Stromal cell of bone marrow (primary cell): ENCODE results near the gene SMIM32.
A peak's percentile ranks its signal among the peaks of the same experiment; 100 is the strongest.

ENCODE experiments used
- DNase-seq: peaks from one replicate; pipeline ENCODE4 v3.0.0-alpha.2; 2012; ENCODE audit warnings: low read depth

SMIM32 gene

DNA sequence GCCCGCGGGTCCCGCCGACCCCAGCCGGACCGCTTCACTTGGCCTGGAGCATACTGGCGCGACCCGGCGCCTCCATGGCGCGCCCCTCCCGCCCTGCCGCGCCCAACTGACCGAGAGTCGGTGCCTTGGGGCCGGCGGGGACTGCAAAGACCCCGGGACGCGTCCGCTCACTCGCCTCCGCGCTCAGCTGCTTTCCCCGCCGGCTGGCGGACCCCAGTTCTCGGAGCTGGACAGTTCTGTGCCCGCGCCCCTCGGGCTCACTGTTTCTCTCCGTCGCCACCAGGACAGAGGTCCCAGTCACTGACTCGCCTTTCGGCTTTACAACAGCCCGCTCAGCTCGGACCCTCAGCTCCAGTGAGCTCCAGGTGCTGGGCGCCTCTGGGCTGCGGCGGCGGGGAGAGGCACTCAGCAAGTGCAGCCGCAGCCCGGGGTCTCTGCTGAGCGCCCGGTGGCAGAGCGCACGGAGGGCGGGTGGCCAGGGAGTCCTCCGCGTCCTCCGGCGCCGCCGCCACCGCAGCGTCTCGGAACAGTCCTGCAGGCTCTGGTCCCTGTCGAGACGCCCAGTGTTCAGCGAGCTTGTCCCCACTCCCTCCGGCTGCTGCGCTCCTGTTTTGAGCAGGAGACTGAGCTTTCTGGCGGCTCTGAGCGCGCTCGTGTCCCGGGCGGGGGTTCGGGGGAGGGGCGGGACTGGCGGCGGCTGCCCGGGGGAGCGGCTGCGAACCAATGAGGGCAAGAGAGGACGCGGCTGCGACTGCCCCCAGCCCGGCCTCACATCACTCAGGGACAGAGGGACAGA lies at the start of gene SMIM32:
Gene SMIM32 (minus strand): TSS at position 637 of the 796 bp plus-strand sequence. CDS start 638 bp downstream, outside the sequence.
- no peak for DNase-seq

DNA sequence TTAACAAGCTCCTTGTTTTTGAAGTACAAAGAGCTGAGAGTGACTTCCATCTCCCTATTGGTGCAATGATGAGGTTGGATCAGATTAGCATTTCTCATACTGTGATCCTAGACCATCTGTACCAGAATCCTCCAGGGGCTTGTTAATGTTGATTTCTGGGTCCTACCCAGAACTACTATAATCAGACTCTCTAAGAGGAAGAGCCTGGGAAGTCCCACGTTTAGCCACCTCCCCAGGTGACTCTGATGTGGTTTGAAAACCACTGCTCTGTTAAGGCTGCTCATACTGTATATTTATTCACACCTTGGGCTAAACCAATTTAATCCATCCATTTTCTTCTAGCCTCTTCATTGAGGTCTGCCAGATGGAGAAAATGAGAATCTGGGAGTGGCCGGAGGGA lies 49.6 kb upstream of the SMIM32 start:
- no peak for DNase-seq

DNA sequence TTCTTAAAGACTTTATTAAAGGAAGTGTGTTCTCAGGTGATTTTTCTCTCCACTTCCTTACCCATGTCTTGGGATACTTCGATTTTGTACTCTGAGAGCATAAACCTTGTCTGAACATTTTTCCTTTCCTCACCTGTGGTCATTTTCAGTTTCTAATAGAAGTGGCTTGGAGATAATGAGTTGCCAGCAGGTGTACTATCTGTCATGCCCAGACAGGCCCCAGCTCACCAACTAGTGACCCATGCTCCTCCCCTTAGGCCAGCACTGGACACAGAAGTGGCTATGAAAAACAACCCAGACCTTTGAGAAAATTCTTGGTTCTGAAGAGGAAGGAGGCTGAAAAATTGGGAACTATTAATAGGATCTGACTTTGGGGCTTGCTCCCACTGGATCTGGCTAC lies 49.2 kb upstream of the SMIM32 start:
- no peak for DNase-seq

DNA sequence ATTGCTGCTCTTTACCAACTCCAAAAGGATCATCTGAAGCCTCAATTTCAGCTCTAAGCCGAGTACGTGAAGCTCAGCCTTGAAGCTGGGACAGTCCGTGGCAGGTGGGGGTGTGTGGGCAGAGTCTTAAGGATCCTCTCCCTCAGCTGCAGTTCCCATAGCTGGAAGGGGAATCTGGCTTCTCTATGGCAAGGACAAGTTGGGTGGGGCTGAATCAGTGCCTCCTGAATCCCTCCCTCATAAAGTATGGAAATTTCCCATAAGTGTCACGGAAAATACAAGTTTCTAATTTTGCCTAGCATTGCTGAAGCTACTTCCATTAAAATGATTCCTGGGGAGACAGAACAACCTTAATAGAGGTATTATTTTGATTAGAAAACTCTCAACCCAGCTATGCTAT lies 47.9 kb upstream of the SMIM32 start:
- no peak for DNase-seq

DNA sequence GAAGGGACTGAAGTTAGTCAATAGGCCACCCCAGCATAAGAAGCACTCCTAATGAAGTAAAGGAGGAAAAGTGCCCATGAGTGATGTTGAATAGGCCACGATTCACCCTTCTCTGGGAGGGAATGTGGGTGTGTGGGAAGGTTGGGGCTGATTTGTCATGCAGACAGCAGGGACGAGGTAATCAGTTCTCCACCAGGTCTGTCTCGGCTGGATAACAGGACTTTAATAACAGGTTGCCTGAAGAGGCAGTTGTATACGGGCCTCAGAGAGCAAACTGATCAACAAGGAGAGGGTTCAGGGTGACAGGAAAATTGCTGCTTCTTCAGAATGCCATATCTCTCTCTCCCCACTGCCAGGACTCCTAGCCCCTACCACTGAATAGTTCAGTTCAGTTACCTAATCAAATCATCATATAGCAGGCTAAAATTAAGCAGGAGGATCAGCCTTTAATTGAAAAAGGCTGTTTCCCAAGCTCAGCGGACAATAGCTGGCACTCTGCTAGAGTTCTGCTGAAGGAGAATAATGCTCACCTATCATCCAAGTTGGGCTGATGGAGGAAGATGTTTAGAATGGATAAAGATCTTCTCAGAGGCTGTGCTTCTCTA lies 43.6 kb upstream of the SMIM32 start:
- DNase-seq = no peak

DNA sequence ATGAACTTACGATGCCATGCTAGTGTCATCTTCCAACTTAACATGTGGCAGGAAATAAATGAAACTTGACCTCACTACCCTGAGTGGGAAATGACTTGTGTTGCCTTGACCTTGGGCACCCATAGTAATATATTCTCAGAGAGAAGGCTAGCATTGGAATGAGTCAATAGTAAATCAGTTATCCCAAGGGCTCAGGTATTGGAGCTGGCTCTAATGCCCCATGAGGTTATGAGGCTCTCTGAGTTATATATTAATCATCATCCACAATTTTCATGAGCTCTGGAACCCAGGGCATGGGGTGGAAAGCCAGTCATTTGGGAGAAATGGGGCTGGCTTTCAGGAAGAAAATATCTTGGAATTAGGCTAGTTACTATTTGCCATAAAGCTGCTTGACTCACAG lies 42.4 kb upstream of the SMIM32 start:
- peak; percentile 28 for DNase-seq

DNA sequence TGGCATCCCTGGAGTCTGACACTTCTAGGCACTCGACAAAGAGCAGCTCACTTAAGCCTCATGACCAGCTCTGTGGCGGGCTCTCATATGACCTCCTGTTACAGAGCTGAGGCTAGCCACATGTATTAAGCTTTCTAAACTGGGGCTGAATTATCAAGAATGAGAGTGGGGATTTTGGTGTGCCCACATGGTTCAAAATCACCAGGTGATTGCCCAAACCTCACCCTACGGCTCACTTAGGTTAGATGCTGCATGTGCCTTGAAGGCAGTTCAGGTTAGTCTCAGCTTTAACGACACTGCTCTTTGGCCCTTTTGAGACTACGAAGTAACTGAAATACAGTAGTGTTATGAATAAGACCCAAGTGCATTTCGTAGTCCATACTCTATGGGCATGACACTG lies 39.4 kb upstream of the SMIM32 start:
- no peak for DNase-seq

DNA sequence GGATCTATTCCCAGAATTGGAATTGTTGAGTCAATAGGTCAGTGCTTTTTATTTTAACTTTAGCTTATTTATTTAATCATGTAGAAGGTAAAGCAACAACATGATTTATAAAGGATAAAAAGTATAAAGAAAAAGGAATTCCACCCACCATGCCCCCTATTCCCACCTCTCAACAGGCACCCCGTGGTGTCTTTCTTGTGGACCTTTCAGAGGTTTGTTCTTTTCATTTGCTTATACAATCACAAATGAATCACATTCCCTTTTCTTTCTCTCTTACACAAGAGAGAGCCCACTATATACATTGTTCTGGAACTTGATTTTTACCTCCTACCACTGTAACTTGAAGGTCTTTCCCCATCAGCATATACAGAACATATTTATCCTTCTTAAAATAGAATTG lies 37.2 kb upstream of the SMIM32 start:
- DNase-seq = no peak

DNA sequence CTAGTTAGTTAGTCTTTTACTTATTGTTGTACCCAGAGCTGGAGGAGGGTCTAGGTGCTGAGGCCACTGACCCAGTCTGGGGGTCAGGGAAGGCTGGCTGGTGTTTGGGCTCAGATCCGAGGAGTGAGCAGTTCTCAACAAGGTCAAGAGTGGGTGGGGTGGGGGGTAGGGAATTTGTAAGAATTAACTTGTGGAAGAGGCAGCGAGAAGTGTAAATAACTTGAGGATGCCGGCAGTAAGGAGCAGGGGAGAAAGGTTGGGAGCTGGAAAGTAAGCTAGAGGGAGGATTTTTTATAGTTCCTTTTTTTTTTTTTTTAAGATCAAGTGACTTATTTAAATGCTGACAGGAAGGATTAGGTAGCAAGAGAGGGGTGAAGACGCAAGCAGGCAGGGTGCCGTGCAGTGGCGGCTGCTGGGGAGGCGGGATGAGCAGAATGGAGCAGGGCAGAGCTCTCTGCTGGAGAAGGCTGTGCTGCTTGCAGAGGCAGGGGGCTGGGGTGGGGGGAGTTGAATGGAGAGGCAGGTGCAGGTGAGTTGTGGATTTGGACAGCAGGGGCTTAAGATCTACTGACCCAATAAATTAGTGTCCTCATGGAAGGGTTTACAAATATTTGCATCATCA lies 35.3 kb upstream of the SMIM32 start:
- DNase-seq = no peak

DNA sequence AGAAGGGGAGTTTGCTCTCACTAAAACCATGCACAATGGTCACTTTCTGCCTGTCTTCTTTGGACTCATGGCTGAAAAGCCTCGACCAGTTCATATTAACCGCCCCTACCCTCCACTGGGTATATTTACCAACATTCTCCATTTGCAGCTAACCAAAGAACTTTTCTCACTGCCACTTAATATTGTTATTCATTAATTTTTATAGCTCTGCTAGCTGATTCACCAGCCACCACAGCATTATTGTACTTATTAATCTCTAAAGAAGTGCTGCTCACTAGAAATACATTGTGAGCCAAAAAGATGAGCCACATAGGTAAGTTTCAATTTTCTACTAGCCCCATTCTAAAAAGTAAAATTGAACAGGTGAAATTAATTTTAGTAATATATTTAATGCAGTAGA lies 33.4 kb upstream of the SMIM32 start:
- DNase-seq = no peak

DNA sequence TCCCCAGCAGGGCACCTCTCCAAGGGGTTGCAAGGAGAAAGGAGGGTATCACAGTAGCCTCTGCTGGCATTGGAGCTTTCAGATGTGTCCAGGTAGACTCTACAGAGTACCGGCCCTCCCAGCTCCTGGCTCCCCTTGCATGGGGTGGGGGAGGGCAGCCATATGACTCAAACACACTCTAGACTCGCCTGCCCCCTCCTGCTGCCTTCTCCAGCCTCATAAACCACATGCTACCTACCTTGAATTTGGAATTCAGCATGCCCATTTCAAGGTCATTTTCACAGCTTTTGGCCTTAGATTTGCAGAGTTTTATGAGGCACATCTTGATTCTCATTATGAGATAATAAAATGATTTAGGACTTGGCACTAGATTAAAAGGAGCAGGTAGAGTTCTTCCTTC lies 32.8 kb upstream of the SMIM32 start:
- no peak for DNase-seq

DNA sequence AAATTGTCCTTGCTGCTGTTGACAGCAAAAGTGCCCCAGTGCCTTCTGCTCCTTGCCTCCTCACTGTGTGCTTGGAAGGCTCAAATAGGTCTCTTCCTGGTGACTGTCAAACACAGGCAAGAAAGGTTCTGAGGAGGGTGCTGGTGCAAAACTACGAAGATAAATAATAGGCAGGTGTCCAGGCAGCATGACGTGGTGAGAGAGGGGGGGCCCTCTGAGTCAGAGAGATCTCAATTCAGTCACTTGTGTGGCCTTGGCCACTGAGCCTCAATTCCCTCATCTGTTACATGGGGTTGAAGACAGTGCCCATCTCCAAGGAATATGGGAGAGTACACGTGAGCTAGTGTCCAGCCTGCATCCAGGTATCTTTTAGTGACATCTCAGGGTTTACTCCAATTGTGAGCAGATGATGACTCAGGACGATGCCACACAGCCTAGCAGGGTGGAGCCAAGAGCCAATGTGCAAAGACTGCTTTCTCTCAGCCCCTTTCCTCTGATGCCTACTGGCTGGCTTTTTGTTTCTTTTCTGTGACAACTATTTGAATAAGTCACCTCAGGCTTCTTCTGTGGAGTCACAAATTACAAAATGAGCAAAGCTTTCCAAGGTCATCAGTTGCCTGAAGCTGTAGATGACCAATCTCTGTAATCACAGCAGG lies 29.7 kb upstream of the SMIM32 start:
- no peak for DNase-seq

DNA sequence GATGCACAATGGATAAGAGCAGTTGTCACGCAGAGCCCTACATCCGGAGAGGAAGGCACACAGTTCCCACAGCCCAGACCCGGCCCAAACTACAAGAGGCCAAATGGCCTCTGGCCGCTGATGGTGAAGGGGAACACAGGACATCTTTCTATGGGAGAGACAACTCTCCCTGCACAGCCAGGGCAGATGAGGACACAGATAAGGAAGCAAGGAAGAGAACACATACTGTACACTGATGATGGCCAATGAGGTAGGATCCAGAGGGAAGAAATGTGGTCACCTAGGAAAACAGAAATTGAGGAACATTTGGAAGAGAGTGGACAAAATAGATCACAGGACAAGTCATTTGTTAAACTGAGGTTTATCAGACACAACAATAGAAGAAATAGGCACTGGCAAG lies 28.4 kb upstream of the SMIM32 start:
- no peak for DNase-seq

DNA sequence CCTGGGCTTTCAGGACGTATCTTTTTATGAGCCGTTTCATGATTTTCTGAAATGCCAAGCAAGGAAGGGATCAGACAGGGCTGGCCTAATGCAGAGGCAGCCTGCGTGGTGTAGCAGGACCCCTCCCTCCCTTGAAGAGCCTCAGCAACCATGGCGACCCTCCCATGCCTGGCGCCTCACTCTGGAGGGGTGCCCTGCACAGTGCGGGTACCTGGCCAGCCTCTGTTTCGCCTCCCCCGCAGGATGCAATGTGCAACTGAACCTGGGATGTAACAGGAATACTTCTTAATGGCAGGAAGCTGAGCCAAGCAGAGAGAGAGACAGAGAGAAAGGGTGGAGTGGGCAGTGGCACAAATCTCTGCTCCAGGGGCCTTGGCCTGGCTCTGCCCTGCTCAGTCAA lies 23.3 kb upstream of the SMIM32 start:
- no peak for DNase-seq

DNA sequence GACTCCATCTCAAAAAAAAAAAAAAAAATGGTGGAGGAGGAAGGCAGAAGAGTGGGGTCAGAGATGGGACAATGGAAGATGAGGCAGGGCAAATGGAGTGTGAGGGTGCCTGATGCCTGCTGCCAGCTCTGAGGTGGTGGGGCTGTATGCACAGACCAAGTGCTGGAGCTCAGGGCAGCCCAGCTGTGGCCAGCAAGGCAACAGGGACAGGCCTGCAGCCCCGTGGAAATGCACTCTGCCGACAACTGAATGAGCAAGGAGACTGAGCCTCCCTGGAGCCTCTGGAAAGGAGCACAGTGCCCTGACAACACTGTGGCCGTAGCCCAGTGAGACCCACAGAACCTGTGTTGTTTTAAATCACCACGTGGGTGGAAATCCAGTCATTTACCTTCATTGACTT lies 22.9 kb upstream of the SMIM32 start:
- no peak for DNase-seq

DNA sequence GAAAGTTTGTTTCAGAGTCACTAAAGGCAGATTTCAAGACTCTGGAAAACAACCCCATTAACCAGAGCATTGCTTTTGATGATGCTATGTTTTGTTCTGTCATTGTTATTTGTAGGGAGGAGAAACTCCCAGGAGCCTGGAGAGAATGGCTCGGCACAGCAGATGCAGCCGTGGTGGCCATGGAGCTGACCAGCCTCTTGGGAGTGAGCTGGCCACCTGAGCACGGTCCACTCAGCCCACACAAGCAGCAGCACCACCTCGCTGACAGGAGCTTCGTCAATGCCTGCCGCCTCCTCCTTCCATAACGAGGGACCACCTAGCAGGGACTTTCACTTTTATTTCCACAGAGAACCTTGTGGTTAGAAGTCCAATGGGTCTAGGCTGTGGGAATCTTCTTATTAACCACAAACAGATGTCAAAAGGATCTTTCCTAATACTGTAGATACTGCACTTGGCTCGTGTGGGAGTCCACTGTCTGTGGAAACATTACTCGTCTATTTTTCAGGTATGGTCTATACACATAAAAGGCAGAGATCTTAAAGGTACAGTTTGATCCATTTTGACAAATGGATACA lies 21.0 kb upstream of the SMIM32 start:
- DNase-seq = no peak

DNA sequence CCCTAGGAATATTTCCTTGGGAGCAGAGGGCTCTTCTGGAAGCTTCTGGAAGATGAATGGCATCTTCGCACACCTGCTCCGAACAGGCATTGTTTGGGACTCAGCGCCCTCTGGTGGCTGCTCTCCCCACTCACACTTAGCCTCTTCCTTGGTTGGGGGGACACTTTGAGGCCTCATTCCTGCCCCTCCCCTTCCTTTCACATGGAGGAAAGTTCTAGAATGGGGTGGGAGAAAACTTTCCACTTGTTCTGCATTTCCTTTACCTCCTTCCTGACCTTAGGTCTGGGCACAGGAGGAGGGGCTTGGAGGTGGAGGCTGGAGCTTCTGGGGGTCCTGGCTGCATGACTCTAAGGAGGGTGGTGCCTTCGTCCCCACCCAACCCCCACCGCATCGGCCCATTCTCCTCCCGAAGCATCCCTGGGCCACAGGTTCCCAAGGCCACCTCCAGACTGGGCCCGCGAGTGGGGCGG lies 19.3 kb upstream of the SMIM32 start:
- DNase-seq = no peak

DNA sequence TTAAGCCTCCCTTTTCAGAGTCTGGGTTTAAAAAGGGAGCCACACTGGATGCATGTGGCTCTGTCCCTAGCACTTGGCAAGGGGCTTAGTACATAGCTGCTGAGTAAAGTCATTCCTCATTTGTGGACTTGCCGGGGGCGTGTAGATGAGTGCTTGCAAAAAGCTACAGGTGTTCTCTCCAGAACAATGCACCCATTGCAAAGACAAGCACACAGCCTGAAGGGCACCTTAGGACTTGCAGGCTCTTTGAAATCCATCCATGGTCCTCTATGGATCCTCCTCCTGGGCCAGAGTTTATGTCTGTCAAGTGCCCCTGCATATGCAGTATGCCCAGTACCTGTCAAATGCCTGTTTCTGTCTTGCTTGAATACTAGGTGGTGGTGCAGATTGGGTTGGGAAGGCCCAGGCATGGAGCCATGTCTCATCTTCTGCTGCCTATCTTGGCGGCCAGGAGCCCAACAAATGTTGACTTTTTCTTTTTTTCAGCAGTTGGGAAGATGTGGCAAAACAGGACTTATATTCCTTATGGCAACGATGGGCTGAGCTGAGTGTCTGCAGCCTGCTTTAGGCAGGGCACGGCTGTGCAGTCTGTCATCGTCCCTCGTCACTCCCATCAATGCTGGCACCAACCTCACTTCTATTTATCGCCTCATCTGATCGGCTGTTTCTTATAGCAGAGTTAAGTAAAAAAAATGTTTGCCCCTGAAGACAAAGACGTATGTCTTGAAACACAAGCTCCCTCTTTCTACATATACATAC lies 18.5 kb upstream of the SMIM32 start:
- no peak for DNase-seq

DNA sequence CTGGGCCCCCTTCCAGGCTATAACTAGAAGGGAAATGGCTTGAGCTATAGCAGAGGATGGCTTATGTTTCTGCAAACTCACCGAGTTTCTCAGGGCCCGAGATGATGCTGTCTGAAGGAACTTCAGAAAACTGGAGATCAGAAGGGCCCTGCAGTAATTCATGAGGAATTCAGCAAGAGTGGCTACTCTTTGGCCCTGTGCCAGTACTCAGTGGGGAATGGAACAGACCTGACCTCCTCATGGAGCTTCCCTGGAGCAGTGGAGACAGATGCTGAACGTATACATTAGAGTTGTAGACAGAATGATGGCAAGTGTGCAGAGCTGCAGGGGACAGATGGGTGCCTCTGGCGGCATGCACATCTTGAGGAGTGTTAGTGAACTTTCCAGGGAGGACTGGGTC lies 17.3 kb upstream of the SMIM32 start:
- no peak for DNase-seq

DNA sequence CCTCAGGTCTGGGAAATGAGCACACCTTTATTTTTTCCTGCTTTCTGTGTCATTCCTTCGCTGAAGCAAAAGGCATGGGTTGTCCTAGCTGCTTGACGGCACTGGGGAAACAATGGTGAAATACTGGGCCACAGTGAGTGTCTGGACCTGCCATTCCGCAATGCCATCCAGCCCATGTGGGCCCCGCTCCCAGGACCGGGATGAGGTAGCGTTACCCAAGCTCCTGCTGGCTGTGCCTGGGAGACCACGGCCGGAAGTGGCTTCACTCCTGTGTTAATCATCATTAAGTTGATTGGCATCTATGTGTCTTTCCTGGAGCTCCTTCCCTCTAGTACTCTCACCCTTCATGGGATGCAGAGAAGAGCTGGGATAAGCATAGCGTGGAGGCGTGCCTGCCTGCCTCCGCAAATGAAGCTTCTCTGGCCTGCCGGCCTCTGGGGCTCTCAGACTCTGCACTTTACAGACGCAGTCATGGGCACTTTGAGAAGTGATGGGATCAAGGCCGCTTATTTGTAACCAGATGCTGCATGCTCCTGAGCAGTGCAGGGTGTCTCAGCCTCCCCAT lies 16.5 kb upstream of the SMIM32 start:
- DNase-seq = no peak

DNA sequence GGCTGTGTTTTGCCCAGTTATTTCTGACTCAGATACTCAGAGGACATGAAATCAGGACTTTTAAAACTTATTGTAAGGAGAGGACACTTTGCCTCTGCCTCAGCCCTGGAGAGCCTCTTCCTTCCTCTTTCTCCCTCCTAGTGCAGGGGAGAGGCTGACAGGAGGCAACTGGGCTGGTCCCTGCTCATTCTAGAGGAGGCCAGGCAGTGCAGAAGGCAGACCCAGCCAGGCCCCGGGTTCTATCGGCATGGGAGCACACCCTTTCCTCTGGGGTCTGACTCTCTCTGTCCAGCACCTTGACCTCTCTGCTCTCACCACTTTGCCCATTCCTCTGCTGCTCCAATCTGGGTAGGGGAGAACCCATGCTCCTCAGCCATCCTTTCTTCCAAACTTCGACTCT lies 16.0 kb upstream of the SMIM32 start:
- DNase-seq = no peak
